GM21423 (cell line): ENCODE results near the gene TCF12.

Source experiments
- ATAC-seq: cut with Tn5 transposase; IDR thresholded peaks from one replicate; pipeline ENCODE4 v1.9.1; 2021; ENCODE audit warnings: mild to moderate bottlenecking, moderate library complexity; ENCODE audit not compliant: unreplicated experiment

TCF12 gene

DNA sequence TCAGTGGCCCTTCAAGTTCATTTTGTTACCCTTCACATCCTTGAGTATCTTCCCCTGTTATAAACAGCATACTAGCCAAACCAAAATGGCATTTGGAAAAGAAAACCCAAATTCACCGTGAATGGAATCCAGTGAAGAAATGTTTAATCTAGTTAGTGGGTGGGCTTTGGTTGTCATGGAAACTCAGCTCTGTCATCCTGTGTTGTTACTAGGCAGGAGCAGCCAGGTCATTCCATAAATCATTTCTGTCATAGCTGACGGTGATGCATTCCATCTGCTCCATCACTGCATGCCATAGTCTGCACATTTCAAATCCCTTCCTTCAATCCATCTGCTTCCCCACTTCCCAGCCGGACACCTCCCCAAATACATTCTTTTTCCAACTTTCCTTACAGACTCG is 317.4 kb downstream of the TCF12 start:
- no peak for ATAC-seq

DNA sequence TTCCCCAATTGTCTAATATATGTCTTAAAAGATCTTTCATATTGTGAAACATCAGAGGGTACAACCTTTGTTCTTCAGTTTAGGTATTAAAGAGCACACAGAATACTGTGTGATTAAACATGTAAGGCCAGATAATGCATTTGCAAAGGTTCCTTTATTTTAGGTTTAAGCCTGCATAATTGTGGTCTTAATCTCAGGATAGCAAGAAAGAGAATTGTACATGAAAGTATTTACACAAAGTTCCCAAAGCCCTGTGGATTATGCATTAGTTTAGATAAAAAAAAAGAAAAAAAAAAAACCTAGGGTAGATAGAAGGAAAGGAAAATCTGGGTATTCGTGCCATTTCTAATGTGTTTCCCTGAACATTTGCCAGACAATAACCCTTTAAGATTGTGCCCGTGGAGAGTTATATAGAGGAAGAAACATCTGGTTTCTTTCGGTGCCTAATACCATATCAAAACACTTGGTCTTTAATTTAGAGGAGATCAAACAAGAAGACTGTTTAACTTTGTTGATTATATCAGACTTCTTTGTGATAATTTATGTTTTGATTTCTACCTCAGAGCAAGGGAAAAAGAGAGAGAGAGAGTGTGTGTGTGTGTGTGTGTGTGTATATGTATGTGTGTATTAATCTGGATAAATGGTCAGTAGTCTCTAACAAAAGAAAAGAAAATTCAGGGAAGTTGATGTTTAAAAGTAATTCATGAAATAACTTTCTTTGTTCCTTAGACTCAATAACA is 318.3 kb downstream of the TCF12 start:
- no peak for ATAC-seq

DNA sequence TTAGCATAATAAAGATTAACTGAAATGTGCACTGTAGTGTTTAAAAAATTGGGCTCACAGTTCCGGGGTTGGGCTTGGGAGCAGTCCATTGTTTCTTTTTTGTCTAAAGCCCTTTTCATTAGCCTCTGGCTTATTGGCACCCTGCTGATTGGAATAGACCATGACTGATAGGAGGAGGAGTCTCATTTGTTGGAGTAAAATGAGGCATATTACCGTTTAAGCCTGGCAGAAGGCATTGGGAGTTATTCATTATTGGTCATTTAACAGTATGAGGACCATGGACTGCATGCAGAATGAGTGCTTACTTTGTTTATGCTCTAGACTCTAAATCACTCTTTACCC is 318.8 kb downstream of the TCF12 start:
- no peak for ATAC-seq

DNA sequence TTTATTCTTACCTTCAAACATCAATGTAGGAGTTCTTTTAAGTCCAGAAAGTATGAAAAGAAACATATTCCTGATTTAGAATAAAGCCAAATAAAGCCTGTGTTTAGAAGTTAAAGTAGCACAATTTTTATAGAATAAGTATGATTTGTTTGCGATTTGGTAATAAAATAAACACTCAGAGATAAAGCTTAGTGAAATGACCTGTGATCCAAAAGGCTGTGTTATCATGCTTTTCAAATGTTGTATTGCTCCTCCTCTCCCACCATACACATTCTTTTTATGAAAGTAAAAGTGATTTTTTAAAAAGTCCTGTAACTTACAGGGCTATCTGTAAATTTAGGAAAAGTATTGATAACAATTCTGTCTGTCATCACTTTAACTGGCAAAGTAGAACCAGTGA is 319.2 kb downstream of the TCF12 start:
- no peak for ATAC-seq

- no peak for ATAC-seq
These were observed 326.7 kb downstream of the TCF12 start for GRCh38 chr15:57245130-57245529.

- ATAC-seq: no peak
These were observed 327.3 kb downstream of the TCF12 start for GRCh38 chr15:57245714-57246113.

GRCh38 chr15:57248074-57248473 is 329.6 kb downstream of the TCF12 start:
- no peak for ATAC-seq

- ATAC-seq: no peak
These were observed 332.9 kb downstream of the TCF12 start for GRCh38 chr15:57251308-57251707.

GRCh38 chr15:57251941-57252340 is 333.5 kb downstream of the TCF12 start:
- ATAC-seq: no peak

- ATAC-seq: no peak
These were observed 334.6 kb downstream of the TCF12 start for GRCh38 chr15:57253082-57253481.

DNA sequence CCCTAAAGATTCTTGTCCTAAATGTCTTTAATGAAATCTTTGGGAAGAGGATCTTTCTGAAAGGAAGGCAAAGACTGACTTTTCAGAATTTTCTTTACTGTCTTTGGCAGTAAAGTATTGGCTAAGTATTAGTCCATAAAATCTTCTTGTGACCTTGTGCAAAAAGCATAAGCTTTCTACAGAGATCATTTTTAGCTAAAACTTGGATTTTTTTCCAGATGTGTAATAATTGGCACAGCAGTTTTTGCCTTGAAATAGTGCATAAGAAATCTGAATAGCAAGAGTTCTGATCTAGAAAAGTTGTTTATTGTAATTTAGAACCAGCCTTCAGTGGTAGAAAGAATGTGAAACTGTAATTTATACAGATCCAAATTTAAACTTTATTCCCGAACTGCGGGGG is 335.1 kb downstream of the TCF12 start:
- no peak for ATAC-seq

DNA sequence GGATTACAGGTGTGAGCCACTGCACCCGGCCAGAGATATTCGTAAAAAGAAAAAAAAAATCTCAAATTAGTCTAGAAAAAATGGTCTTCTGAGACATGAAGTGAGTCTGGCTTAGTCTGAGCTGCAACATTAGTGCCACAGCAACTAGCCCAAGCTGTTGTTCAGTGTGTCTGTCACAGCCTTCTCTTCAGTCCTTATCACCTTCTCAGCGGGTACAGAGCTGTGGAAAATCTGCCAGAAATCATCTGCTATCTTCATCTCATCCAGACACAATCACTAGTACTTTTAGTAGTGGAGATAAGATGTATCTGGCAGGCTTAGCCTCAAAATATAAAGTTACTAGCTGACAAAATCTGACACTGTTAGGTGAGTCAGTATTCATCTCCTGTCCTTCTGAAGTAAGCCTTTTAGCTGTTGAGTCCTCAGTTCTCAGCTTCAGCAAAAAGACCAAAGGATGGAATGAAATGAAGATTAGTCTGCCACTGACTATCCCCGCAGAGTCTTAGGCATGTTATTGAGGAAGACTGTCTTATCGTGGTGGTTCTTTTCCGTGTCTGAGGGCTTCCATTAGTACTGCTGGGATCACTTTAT is 337.4 kb downstream of the TCF12 start:
- ATAC-seq: no peak

DNA sequence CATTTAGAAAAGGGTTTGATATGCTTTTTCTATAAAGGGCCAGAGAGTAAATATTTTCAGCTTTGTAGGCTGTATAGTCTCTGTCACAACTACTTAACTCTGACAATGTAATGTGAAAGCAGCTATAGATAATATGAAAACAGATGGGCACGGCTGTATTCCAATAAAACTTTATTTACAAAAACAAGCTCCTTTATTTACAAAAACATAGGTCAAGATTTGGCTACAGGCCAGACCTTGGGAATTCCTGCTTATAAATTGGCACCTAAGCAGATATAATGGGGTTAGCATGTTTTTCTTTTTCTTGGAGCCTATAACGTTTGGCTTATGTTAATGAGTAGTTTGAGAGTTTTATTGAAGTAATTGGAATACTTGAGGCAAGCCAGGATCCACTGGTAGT is 338.5 kb downstream of the TCF12 start:
- ATAC-seq: no peak

DNA sequence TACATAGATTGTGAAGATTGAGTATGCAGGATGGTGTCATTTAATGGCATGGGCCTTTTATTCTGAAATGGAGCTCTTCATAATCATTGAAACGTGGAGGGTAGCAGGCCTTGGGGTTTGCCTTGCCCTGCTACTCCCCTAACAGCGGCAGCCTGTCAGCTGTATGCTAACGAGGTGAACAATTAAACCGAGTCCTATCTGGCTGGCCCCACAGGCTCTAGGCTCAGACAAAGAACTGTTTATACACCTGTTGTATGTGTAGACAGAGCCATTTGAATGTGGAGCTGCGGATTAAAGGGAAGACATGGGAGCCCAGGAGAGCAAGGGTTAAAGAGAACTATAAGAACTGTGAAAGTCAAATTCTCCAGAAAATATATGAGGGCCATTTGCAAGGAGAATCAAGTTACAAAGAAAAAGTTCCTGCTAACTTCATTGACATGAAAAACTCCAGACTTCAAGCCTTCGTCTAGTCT is 341.2 kb downstream of the TCF12 start:
- ATAC-seq: peak; percentile 79

DNA sequence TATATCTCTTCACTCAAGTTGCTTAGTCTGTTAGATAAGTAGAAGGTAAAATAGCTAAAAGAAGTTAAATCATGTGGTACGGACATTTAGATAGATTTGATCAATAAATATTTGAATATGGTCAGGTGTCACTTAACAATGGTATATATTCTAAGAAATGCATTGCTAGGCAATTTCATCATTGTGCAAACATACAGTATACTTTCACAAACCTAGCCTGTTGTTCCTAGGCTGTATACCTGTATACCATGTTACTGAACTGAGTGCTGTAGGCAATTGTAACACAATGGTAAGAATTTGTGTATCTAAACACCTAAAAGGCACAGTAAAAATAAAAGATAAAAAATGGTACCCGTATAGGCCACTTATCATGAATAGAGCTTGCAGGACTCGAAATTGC is 345.1 kb downstream of the TCF12 start:
- no peak for ATAC-seq

DNA sequence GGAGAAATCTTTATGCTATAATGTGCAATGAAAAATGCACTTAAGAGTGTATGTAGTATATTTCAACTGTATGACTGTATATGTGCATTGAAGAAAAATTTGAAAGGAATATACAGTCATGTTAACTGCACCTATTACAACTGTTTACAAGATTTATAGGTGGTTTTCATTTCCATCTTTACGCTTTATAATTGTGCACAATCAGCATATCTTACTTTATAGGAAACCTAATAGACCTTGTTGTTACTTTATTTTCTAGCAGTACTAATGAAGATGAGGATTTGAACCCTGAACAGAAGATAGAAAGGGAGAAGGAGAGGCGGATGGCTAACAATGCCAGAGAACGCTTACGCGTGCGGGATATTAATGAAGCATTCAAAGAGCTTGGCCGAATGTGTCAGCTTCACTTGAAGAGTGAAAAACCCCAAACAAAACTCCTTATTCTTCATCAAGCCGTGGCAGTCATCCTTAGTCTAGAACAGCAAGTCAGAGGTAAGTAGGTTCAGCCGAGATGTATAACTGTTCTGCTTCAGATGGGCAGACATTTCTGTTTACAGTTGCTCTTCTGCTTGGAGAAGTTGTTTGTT is 354.4 kb downstream of the TCF12 start:
- ATAC-seq: no peak

- no peak for ATAC-seq
These were observed 355.0 kb downstream of the TCF12 start for GRCh38 chr15:57273402-57273801.

DNA sequence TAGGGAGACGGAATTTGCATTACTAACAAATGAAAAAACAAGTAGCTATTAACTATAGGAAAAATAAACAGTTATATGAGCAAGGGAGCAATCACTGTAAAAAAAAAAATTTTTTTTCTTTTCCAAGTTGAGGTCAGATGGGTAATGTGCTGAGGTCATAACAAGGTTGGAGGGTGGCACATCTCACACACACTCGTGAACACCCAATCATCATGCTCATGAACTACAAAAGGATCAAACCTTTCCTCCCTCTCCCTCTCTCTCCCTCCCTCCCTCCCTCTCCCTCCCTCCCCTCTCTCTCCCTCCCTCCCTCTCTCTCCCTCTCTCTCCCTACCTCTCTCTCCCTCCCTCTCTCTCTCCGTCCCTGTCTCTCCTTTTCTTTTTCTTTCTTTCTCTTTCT is 360.0 kb downstream of the TCF12 start:
- ATAC-seq: no peak

- ATAC-seq: no peak
These were observed 362.0 kb downstream of the TCF12 start for GRCh38 chr15:57280464-57280863.

DNA sequence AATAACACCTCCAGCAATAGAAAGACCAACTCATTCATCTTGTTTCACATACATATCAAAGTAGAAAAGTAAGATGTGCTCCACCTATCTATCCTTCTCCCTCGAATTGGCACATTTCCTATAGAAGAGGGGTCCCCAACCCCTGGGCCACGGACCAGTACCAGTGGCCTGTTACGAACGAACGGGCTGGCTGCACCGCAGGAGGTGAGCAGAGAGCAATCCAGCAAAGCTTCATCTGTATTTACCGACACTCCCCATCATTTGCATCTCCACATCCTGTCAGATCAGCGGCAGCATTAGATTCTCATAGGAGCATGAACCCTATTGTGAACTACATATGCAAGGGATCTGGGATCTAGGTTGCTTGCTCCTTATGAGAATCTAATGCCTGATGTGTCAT is 362.9 kb downstream of the TCF12 start:
- peak; percentile 49 for ATAC-seq

- no peak for ATAC-seq
These were observed 364.2 kb downstream of the TCF12 start for GRCh38 chr15:57282686-57283085.

DNA sequence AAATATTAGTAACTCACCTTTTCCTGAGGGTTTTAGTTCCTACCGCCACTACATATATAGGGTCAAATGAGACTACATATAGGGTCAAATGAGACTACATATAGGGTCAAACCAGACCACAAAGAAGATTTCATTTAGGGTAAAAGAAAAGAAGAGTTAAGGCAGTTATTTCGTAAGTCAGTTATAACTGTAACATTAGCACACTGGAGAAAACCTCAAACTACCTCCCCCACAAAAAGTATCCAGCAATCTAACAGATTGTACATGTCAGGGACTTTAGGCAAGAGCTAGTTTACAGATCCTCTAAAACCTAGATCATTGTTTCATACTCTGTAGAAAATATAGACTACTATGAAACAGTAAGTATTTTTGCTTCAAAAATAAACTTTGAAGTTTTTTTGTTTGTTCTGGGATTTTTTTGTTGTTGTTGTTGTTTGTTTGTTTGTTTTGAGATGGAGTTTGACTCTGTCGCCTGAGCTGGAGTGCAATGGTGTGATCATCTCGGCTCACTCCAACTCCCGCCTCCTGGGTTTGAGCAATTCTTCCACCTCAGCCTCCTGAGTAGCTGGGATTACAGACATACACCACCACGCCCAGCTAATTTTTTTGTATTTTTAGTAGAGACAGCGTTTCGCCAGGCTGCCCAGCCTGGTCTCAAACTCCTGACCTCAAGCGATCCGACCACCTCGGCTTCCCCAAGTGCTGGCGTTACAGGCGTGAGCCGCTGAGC is 365.5 kb downstream of the TCF12 start:
- ATAC-seq: no peak
